Smooth muscle cell (in vitro differentiated cells): Measurements from ENCODE around the gene RFX7. TPM values are rescaled to one million over a fixed set of nuclear protein-coding genes. Genes with fewer than 3 reads are reported as not detected.

Experiments
- DNase-seq: peaks from one replicate; lab custom pipeline; 2025; ENCODE audit not compliant: unreplicated experiment; lab: John Stamatoyannopoulos, UW
- H2AFZ ChIP-seq: fragments of 200-600 bp; sonication (generic); 2 replicates; pipeline ENCODE4 v1.6.0; 2016; ENCODE audit warnings: antibody characterized with exemption, low read depth, mild to moderate bottlenecking
- H3F3A ChIP-seq: fragments of 200-600 bp; sonication (generic); 2 replicates; pipeline ENCODE4 v1.6.0; 2017; ENCODE audit warnings: antibody characterized with exemption, low read depth
- H3K27ac ChIP-seq: fragments of 200-600 bp; sonication (generic); 2 replicates; pipeline ENCODE4 v1.5.1; 2016; ENCODE audit warnings: low read depth, mild to moderate bottlenecking
- H3K27me3 ChIP-seq: fragments of 200-600 bp; sonication (generic); 2 replicates; pipeline ENCODE4 v1.6.1; 2016; ENCODE audit warnings: low read depth, mild to moderate bottlenecking
- H3K36me3 ChIP-seq: fragments of 200-600 bp; sonication (generic); 2 replicates; pipeline ENCODE4 v1.5.1; 2016; ENCODE audit warnings: low read depth
- H3K4me1 ChIP-seq: fragments of 200-600 bp; sonication (generic); 2 replicates; pipeline ENCODE4 v1.5.1; 2016; ENCODE audit warnings: low read depth
- H3K4me2 ChIP-seq: fragments of 200-600 bp; sonication (generic); 2 replicates; pipeline ENCODE4 v1.6.0; 2016; ENCODE audit warnings: mild to moderate bottlenecking
- H3K4me3 ChIP-seq: fragments of 200-600 bp; sonication (generic); 2 replicates; pipeline ENCODE4 v1.5.1; 2016; ENCODE audit warnings: mild to moderate bottlenecking
- H3K79me2 ChIP-seq: fragments of 200-600 bp; sonication (generic); 2 replicates; pipeline ENCODE4 v1.6.0; 2016; ENCODE audit warnings: low read depth, mild to moderate bottlenecking
- H3K9ac ChIP-seq: fragments of 200-600 bp; sonication (generic); 2 replicates; pipeline ENCODE4 v1.6.0; 2016; ENCODE audit warnings: low read depth
- H3K9me3 ChIP-seq: fragments of 200-600 bp; sonication (generic); replicated peaks from 2 replicates; pipeline ENCODE4 v1.5.1; 2016; ENCODE audit warnings: low read depth
- H4K20me1 ChIP-seq: fragments of 200-600 bp; sonication (generic); 2 replicates; pipeline ENCODE4 v1.6.0; 2016; ENCODE audit warnings: low read depth
- WGBS: methylation state at CpG from one replicate; pipeline ENCODE4 v1.1.7; 2016; ENCODE audit warnings: low lambda C conversion rate; 5-methylcytosine and 5-hydroxymethylcytosine counted together
- polyA plus RNA-seq: library from polyadenylated mRNA; unstranded; fragments of >200 nt; fragmentation: Nextera tagmentation; extraction: Ambion mirVana; gene quantifications from 2 replicates; pipeline ENCODE4 v1.2.1, GENCODE V29; 2016
- total RNA-seq: library from RNA; depleted of rRNA; stranded (reverse); fragments of >200 nt; gene quantifications from 2 replicates; pipeline ENCODE4 v1.2.3, GENCODE V29; 2014
- TF ChIP-seq, protein P1 (sequence below): fragments of 200-600 bp; sonication (generic); IDR thresholded peaks from 2 replicates; pipeline ENCODE4 v1.5.1; 2017; ENCODE audit warnings: borderline replicate concordance, mild to moderate bottlenecking, antibody characterized with exemption; ENCODE audit not compliant: insufficient read depth, poor library complexity, severe bottlenecking

RFX7 gene
- total and polyA plus RNA-seq, 2 experiments from 2014 or later = 7.7 to 18.5 TPM

DNA sequence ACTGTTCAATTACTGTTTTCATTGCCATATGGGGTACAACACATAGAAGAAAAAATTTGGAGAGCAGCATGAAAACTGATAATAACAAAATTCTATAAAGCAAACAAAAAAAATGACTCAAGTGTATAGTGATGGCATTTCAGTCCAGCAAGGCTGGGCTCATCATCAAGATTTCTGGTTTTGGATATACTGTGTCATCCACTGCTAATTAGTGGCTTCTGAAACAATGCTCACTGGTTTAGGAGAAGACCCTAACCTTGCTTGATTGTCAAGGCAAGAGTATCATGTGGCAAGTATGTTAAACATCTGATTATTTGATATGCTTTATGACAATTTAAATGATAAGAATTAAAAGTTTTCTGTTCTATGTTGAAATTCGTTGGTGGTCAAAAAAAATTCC is 96.9 kb downstream of the RFX7 start:
- Histone ChIP-seq H4K20me1 (peaks cover 57% of the 10 kb centered on the region), H3K36me3 (peaks cover 10% of the 10 kb centered on the region), H3K4me2 (no peak overlapping the region), H3K27me3 (no peaks in the 10 kb centered on the region), H3K9ac (no peak overlapping the region), H3F3A (no peaks in the 10 kb centered on the region), H3K27ac (no peak overlapping the region), H2AFZ (no peak overlapping the region), H3K4me1 (no peaks in the 10 kb centered on the region), H3K9me3 (no peaks in the 10 kb centered on the region), H3K4me3 (no peak overlapping the region), H3K79me2 (peaks cover 67% of the 10 kb centered on the region)
- WGBS = 100% methylated on average over 1 of the region's 1 CpG
- DNase-seq = no peak
- TF ChIP-seq, protein P1, sequence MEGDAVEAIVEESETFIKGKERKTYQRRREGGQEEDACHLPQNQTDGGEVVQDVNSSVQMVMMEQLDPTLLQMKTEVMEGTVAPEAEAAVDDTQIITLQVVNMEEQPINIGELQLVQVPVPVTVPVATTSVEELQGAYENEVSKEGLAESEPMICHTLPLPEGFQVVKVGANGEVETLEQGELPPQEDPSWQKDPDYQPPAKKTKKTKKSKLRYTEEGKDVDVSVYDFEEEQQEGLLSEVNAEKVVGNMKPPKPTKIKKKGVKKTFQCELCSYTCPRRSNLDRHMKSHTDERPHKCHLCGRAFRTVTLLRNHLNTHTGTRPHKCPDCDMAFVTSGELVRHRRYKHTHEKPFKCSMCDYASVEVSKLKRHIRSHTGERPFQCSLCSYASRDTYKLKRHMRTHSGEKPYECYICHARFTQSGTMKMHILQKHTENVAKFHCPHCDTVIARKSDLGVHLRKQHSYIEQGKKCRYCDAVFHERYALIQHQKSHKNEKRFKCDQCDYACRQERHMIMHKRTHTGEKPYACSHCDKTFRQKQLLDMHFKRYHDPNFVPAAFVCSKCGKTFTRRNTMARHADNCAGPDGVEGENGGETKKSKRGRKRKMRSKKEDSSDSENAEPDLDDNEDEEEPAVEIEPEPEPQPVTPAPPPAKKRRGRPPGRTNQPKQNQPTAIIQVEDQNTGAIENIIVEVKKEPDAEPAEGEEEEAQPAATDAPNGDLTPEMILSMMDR = no peak

DNA sequence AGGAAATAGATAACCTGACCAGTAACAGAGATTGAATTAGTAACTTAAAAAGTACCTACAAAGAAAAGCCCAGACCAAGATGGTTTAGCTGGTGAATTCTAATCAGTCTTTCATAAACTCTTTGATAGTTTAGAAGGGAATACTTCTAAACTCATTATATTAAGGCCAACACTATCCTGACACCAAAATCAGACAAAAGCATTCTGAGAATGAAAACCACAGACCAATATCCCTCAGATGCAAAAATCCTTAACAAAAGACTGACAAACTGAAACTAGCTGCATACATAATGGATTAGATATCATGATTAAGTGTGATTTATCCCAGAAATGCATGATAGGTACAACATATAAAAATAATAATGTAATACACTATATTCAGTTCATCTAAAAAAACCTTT is 115.6 kb downstream of the RFX7 start:
- TF ChIP-seq, protein P1 = no peak
- Histone ChIP-seq H3K79me2 (peaks cover 5% of the 10 kb centered on the region), H2AFZ (no peak overlapping the region), H3K27me3 (no peaks in the 10 kb centered on the region), H3K9ac (no peak overlapping the region), H4K20me1 (no peaks in the 10 kb centered on the region), H3K4me2 (no peak overlapping the region), H3K9me3 (peaks cover 29% of the 10 kb centered on the region), H3K4me3 (no peak overlapping the region), H3K36me3 (peaks cover 59% of the 10 kb centered on the region), H3K27ac (no peak overlapping the region), H3K4me1 (no peaks in the 10 kb centered on the region), H3F3A (no peaks in the 10 kb centered on the region)
- no peak for DNase-seq

DNA sequence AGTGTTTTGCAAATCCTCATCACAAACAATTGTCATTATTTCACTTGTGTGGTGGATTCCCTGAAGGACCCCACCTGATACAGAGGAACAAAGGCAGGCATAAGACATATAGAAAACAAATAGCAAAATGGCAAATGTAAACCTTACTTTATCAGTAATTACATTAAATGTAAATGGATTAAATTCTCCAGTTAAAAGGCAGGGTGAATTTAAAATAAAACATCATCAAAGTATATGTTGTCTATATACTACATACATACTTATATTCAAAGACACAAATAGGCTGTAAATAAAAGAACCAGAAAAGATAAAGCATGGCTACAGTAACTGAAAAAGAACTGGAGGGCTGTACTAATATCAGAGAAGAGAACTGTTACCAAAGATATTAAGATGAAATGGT is 117.3 kb downstream of the RFX7 start:
- peaks cover 67% of the 10 kb centered on the region for H3K36me3 ChIP-seq
- H3F3A ChIP-seq = no peaks in the 10 kb centered on the region
- no peak overlapping the region for H3K27ac ChIP-seq
- TF ChIP-seq, protein P1 = no peak
- H3K9me3 ChIP-seq = peaks cover 29% of the 10 kb centered on the region
- H2AFZ ChIP-seq = no peak overlapping the region
- no peak overlapping the region for H3K4me2 ChIP-seq
- peaks cover 5% of the 10 kb centered on the region for H3K79me2 ChIP-seq
- no peaks in the 10 kb centered on the region for H3K4me1 ChIP-seq
- H3K27me3 ChIP-seq = no peaks in the 10 kb centered on the region
- DNase-seq = no peak
- no peaks in the 10 kb centered on the region for H4K20me1 ChIP-seq
- H3K4me3 ChIP-seq = no peak overlapping the region
- no peak overlapping the region for H3K9ac ChIP-seq

DNA sequence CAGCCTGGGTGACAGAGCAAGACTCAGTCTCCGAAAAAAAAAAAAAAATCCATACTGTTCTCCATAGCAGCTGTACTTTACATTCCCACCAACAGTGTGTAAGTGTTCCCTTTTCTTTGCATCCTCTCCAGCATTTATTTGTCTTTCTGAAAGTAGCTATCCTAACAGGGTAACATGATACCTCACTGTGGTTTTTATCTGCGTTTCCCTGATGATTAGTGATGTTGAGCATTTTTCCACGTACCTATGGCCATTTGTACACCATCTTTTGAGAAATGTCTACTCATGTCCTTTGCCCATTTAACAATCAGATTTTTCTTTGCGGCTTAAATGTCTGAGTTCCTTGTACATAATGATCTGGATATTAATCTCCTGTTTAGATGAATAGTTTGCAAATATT is 119.3 kb downstream of the RFX7 start:
- H2AFZ ChIP-seq = no peak overlapping the region
- peaks cover 4% of the 10 kb centered on the region for H3F3A ChIP-seq
- no peak overlapping the region for H3K27ac ChIP-seq
- no peaks in the 10 kb centered on the region for H3K27me3 ChIP-seq
- H3K4me2 ChIP-seq = no peak overlapping the region
- DNase-seq = no peak
- peaks cover 72% of the 10 kb centered on the region for H3K36me3 ChIP-seq
- H3K4me1 ChIP-seq = no peaks in the 10 kb centered on the region
- H3K9me3 ChIP-seq = peaks cover 25% of the 10 kb centered on the region
- TF ChIP-seq, protein P1 = no peak
- no peaks in the 10 kb centered on the region for H4K20me1 ChIP-seq
- H3K79me2 ChIP-seq = peaks cover 2% of the 10 kb centered on the region
- WGBS = 94% methylated on average over 4 of the region's 4 CpGs
- no peak overlapping the region for H3K9ac ChIP-seq
- H3K4me3 ChIP-seq = no peak overlapping the region
